GM21381 (cell line): ENCODE results near the gene RFC5.
A peak's percentile ranks its signal among the peaks of the same experiment; 100 is the strongest.
"Not testable (repeated sequence)": the region's sequence is repeated elsewhere in the genome, so short reads cannot be mapped to it uniquely, and the experiment has no call there.

Source experiments
- ATAC-seq: cut with Tn5 transposase; IDR thresholded peaks from one replicate; pipeline ENCODE4 v1.9.1; 2021; ENCODE audit warnings: mild to moderate bottlenecking, moderate library complexity; ENCODE audit not compliant: unreplicated experiment

The RFC5 gene

DNA sequence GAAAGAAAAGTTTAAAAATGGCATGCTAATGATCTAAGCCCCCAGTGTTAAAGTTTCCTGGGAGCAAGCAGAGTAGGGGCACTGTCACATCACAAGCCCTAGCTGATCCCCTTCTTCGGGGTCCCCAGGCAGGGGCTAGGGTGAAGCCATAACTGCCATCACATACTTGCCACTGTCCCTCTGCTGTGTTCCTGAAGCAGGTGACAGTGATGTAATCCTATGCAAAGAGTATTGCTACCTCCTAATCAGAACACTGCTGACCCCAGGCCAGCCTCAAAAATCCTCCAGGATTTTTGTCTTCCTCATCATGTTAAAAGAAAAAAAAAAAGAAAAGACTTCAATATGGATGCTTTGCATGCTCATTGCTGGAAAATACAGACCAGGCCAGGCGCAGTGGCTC is 1.2 kb upstream of the RFC5 start:
- no peak for ATAC-seq

DNA sequence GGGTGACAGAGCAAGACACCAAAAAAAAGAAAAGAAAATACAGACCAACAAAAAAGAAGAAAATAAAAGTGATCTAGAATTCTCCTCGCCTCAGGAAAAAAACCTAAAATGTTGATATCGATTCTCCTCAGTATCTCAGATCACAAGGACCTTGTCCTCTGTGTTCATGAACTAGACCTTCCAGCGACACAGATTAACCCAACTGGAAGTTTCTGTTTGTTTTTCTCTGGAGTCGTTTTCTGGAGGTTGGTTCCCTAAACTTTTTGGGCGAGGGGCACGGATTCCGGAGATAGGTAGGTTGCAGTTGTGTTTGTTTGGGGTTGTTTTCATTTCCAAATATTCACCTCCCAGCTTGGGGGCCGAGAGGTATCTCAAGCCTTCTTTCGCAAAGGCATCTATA is 559 bp upstream of the RFC5 start:
- ATAC-seq = no peak

DNA sequence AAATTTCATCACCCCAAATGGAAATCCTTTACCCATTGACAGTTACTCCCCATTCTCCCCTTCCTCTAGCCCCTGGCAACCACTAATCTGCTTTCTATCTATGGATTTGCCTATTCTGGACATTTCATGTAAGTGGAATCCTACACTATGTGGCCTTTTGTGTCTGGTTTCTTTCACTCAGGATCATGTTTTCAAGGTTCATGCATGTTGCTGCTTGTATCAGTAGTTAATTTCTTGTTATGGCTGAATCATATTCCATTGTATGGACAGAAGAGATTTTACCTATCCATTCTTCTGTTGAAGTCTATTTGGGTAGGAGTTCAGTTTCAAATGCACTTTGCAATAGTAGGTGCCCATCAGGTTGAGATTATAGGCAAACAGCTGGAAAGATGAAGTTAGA is 1.4 kb downstream of the RFC5 start:
- ATAC-seq = no peak

DNA sequence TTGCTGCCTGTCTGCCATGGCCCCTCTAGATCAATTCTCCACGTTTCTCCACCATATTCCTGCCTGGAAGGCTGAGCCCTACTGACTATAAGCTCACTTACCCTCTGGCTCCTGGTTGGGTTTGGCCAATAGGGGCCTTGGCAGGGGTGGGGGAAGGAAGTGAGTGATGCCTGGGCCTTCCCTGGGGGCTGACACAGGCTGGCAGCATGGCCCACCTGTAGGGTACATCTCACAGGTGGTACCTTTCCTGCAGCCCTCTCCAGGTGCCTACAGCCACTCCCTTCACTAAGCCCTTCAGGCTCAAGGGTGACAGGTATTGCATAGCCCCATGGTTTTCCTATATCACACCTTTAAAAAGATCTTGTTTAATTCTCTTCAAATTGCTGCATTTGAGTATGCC is 3.5 kb downstream of the RFC5 start:
- no peak for ATAC-seq

DNA sequence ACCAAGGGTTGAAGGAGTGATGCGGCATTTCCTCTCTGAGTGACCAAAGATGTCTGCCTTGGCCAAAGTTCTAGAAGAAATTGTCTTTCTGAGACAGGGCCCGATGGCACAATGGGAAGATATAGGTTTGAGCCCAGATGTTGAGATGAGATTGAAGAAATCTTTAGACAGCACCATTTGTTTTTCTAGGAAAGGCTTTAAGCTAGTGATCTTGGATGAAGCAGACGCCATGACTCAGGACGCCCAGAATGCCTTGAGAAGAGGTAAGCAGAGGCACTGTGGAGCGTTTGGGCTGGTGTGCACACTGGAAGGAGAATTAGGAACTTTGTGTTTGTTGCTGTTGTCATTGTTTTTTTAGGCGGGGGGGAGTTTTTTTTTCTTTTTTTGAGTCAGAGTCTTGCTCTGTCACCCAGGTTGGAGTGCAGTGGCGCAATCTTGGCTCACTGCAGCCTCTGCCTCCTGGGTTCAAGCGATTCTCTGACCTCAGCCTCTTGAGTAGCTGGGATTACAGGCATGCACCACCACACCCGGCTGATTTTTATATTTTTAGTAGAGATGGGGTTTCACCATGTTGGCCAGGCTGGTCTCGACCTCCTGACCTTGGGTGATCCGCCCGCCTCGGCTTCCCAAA is 5.7 kb downstream of the RFC5 start:
- not testable (repeated sequence) for ATAC-seq

DNA sequence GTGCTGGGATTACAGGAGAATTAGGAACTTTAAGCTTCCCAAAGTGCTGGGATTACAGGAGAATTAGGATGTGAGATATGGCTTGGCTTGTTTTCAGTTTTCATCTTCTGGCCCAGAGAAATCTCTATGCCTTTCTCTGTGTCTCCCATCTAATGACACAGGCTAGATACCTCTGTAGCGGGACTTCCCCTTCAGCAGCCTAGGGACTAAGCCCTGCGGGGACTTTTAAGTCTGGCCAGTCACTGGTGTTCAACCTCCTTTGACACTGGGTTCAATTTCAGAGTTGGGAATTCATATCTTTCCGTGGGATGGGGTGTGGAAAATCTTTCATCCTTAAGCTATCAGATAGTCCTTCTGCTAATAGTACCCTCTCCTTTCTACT is 6.2 kb downstream of the RFC5 start:
- no peak for ATAC-seq

DNA sequence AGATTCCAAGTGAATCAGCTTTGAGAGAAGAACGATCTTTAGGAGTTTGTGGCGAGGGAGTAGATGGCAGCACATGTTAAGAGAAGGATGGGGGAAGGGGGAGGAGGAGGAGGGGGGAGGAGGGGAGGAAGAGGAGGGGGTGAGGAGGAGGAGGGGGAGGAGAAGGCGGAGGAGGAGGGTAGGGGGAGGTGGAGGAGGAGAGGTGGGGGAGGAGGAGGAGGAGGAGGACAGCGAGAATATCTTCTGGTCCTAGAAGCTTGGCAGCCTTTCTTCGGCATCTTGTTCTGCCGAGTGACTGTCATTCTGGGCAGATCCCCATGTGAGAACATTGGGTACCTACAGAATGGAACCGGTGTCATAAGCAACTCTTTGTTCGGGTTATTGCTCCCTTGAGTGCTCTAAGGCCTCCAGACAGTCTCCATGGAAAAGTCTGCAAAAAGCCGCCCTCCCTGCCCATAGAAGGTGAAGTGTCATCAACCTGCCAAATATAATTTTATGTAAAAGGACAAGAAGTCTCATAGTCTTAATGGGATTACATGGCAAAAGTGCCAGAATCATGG is 6.9 kb downstream of the RFC5 start:
- ATAC-seq = no peak

DNA sequence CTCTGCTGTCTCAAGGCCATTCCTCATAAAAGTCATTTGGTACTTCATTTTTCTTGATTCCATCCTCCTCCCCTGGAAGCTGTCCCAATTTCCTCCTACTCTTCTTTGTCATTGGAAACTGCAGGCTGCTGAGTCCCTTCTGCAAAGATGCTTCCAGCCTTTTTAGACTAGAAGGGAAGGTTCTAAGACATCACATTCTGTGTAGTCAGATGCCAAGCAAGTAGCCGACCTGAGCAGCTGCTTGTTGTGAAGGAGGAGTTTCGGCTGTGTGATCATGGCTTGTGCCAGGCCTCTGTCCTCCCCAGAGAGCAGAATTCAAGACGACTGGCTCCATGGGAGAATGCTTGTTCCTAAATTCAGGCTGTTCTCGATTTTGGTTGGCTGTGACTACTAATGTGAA is 8.7 kb downstream of the RFC5 start:
- no peak for ATAC-seq

DNA sequence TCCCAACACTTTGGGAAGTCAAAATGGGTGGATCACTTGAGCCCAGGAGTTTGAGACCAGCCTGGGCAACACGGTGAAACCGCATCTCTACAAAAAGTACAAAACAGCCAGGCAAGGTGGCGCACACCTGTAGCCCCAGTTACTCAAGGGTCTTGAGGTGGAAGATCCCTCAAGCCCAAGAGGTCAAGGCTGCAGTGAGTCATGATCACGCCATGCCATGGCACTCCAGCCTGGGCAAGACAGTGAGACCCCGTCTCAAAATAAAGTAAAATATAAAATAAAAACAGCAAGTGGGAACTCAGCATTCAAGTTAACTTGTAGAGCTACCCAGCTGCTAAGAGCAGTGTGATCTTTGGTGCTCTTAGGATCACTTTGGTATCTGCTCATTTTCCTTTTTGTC is 12.7 kb downstream of the RFC5 start:
- no peak for ATAC-seq

DNA sequence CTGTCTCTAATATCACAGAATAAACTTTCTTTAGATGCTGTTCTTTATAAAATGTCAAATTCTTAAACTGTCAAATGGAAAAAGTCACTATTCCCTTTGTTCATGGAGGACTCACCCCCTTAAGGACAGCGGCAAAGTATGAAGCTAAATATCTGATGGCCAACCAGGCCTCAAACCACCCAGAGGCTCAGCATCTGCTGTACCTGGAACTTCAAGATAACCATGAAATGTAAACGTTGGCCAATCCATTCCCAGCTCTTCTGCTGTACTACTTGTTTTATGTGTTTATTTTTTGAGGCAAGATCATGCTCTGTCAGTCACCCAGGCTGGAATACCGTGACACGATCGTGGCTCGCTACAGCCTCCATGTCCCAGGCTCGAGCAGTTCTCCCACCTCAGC is 15.7 kb downstream of the RFC5 start:
- ATAC-seq = no peak

DNA sequence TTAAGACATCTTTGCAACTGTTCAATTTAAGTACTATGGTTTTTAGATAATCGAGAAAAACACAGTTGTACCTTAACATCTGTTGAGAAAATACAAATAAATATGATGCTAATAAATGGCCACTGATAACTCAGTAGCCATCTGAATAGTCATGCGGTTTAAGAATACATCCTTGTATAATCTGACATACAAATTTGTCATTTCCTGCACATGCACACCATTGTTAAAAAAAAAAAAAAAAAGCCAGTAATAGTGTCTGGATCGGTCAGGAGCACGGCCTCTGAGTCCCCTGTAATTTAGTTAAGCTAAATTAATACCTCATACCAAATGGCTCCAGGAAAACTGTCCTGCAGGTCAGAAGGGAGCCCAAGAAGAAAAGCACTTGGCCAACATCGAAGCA is 16.8 kb downstream of the RFC5 start:
- no peak for ATAC-seq

DNA sequence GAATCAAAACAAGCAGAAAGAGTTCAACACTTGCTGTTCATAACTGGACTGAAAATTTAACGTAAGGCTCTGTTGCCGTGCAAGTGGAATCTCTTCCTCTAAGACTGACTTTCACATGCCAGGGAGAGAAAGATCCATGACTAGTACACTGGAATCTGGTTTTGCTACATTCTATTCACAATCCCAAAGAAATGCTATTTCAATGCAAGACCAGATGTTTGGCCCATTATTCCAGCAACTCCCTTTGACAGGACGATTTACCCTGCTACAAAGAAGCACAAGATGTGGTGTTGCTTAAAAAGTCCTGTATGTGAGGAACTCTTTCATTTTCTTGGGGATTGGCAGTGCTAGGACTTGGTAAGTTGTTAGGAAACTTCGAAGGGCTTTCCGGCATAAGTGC is 17.4 kb downstream of the RFC5 start:
- no peak for ATAC-seq

DNA sequence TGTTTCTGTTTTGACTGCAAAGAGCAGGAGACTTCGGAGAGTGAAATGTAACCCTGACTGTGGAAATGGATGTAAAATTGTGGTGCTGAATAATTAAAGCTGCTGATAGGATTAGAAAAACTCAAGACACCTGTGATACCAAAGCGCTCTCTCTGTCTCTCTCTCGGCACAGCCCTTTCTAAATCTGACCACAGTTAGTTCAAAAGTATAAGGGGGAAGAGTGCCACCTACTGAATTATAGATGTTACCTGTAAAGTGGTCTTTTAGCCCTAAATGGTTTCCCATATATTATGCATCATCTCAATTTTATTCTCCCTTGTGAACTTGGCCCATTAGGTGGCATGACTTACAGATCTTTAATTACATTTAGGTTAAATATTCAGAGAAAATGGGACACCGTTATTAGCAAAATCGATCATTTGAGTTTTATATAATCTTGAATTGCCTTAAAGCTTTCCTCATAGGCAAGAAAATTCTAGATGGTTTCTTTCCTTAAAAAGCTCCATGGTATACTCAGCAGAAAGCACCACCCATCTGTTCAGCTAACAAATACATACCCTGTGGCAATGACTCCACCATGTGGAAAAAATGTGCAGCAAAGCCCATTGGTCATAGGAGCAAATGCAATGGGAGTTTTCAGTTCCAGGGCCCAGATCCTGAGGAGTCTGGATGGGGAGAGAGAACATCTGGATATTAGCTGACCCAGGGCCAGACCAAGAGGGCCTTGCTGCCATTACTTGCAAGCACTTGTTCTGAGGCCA is 18.1 kb downstream of the RFC5 start:
- ATAC-seq = no peak

DNA sequence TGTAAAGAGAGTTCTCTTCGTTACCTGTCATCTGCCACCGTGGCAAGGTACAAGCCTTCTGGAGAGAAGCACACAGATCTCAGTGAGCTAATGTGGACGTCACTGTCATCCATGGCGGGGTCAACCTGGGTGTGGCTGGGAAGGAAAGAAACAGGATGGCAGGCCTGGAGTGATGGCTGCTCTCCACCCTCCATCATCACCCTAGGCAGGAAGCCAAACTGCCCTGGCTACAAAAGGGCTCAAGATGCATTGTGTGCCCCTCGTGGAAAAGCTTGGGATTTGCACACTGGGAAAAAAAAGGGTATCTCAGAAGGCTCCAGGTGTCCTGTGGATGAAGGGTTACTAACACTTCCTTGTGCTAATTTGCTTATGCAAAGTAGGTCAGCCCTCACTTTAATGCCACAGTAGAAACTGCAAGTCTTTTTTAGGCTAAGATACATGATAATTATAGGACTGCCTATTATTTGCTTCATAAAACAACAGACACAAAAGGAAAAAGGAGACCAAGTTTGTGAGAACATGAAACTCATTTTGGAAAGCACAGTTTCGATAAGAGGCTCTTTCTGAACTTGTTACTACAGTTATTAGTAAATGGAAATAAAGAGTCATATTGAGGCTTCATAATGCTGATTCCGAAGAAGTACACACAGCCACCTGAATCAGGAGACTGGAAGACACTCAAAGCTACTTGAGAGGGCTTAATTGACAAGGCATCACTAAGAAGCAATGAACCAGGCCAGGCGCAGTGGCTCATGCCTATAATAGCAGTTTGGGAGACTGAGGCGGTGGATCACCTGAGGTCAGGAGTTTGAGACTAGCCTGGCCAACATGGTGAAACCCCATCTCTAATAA is 18.9 kb downstream of the RFC5 start:
- peak; percentile 88 for ATAC-seq

DNA sequence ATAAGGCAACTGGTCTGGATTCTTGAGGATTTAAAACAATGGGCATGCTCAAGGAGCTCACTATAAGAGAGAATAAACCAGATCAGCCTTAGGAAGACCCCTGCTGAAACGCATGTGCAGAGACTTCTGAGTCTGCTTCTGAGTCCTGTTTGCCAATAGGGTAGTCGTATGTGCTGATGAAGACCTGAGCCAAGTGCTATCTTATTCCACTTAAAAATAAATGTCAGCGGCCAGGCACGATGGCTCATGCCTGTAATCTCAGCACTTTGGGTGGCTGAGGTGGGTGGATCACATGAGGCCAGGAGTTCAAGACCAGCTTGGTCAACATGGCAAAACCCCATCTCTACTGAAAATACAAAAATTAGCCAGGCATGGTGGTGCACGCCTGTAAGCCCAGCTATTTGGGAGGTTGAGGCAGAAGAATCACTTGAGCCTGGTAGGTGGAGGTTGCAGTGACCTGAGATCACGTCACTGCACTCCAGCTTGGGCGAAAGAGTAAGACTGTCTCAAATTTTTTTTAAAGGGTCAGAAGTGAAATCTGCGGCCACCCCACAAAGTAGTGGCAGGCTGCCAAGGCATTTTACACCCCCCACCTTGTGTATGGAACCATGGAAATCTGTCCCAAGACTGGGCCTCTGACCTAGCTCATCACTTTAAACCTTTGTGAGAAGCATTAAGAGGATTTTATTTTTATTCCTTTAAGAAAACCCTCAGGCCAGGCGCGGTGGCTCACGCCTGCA is 20.3 kb downstream of the RFC5 start:
- no peak for ATAC-seq

DNA sequence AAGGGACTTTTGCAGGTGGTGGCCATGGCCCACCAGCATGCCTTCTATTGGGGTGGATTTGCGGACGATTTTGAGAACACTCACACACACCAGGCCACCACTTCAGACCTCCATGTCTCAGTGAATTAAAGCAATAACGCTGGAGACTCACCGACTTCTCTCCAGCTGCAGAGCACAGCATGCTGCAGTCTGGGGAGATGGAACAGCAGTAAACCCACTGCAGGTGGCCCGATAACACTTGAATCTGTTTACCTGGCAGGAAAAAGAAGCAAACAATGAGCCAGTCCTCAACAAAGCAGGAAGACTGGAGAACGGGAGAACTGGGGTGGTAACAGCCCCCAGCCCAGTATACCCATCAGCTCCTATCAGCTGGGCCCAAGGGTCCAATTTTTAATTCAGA is 21.6 kb downstream of the RFC5 start:
- ATAC-seq = no peak

DNA sequence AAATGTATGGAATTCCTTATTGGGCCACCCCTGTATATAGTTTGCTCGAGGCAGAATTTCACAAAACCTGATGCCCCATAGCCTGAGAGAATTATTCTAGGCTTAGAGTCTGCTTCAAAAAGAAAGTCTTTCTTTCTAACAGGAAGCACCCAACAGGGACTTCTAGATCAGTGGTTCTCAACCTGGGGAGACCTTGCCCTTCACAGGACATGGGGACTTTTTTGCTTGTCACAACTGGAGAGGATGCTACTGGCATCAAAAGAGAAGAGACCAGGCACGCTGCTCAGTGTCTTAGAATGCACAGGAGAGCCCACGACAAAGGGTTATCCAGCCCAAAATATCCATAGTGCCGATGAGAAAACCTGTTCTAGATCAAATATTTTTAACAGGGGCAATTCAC is 25.6 kb downstream of the RFC5 start:
- no peak for ATAC-seq

DNA sequence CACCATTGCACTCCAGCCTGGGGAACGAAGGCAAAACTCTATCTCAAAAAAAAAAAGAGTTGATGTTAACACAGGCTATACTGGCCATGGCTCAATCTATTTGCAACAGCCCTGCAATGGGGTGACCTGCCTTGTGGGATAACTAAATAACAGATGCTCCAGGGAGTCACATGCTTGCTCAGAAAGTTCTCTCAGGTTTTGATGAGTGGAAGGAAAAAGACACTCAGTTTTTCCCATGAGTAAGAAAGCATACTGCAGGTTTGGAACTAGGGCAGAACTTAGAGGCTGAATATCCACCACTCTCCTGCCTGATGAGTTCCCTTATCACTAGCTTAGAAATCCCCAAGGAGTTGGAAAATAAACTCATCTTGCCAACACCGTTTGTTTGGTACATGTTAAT is 27.6 kb downstream of the RFC5 start:
- no peak for ATAC-seq

DNA sequence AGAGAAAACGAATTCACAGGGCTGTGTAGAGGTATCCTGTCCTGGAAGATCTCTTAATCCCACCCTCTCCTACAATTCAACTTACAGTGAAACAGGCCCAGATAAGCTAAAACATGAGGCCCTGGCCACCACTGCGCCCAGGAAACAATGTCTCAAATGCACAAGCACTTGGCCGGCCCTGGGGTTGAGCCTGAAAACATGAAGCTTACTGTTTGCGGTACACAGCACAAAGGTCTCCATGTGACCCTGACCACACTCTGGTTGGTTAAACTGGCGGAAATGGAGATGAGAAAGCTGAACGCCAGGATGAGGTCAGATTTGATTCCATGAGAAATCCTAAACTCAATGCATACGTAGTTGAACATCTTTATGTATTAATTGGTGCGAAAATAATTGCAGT is 28.1 kb downstream of the RFC5 start:
- no peak for ATAC-seq

DNA sequence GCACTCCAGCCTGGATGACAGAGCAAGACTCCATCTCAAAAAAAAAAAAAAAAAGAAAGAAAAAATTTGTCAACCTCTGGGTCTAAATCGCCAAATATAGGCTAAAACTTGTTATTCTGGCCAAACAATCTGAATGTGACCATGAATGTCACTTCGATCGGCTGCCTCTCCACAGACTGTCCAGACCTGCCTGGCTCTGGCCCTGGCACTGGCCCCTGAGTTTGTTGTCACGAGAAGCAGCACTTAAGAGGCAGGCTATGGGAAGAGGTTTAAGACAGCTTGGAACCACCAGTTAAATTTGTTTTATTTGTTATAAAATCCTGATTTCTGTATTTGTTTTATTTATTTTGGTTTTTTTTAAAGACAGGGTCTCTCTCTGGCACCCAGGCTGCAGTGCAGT is 29.9 kb downstream of the RFC5 start:
- no peak for ATAC-seq
